ENCODE results near the gene CFAP100. TPM values are rescaled to one million over a fixed set of nuclear protein-coding genes. Genes with fewer than 3 reads are reported as not detected.

The CFAP100 gene
- total and polyA plus RNA-seq, 2 experiments from 2014 or later: not detected

GRCh38 chr3:126454437-126455198, 59.9 kb downstream of the CFAP100 start:
- H3K4me1 ChIP-seq (ENCODE audit: low read depth): no peaks in the 10 kb centered on the region
- DNase-seq (ENCODE audit: low read depth in 1 of 2, low spot score in 1 of 2): no peak
- peaks cover 39% of the 10 kb centered on the region for H3K36me3 ChIP-seq
- no peak overlapping the region for H3K4me3 ChIP-seq
- H3K27me3 ChIP-seq: no peaks in the 10 kb centered on the region
- H3K9me3 ChIP-seq (ENCODE audit: low read depth): no peaks in the 10 kb centered on the region
- no peak for TF ChIP-seq CTCF (IDR thresholded peaks at IDR 0.05; ENCODE audit: low read depth, low read length)
- H3K27ac ChIP-seq: no peak overlapping the region

- Histone ChIP-seq H3K4me1 (ENCODE audit: low read depth) (no peaks in the 10 kb centered on the region), H3K27me3 (no peaks in the 10 kb centered on the region), H3K9me3 (ENCODE audit: low read depth) (no peaks in the 10 kb centered on the region), H3K27ac (no peak overlapping the region), H3K36me3 (peaks cover 50% of the 10 kb centered on the region), H3K4me3 (no peak overlapping the region)
- no peak for TF ChIP-seq CTCF (IDR thresholded peaks at IDR 0.05; ENCODE audit: low read depth, low read length)
- DNase-seq (ENCODE audit: low read depth in 1 of 2, low spot score in 1 of 2): no peak
Measured at GRCh38 chr3:126456211-126456610, 61.5 kb downstream of the CFAP100 start.

GRCh38 chr3:126456766-126457388, 62.2 kb downstream of the CFAP100 start:
- H3K4me3 ChIP-seq: no peak overlapping the region
- H3K36me3 ChIP-seq: peaks cover 50% of the 10 kb centered on the region
- no peaks in the 10 kb centered on the region for H3K4me1 ChIP-seq (ENCODE audit: low read depth)
- no peak for TF ChIP-seq CTCF (IDR thresholded peaks at IDR 0.05; ENCODE audit: low read depth, low read length)
- no peaks in the 10 kb centered on the region for H3K27me3 ChIP-seq
- no peak for DNase-seq (ENCODE audit: low read depth in 1 of 2, low spot score in 1 of 2)
- no peaks in the 10 kb centered on the region for H3K9me3 ChIP-seq (ENCODE audit: low read depth)
- H3K27ac ChIP-seq: no peak overlapping the region

- H3K4me1 ChIP-seq (ENCODE audit: low read depth): no peaks in the 10 kb centered on the region
- DNase-seq (ENCODE audit: low read depth in 1 of 2, low spot score in 1 of 2): no peak
- peaks cover 57% of the 10 kb centered on the region for H3K36me3 ChIP-seq
- no peaks in the 10 kb centered on the region for H3K9me3 ChIP-seq (ENCODE audit: low read depth)
- H3K27me3 ChIP-seq: no peaks in the 10 kb centered on the region
- no peak for TF ChIP-seq CTCF (IDR thresholded peaks at IDR 0.05; ENCODE audit: low read depth, low read length)
- no peak overlapping the region for H3K4me3 ChIP-seq
- no peak overlapping the region for H3K27ac ChIP-seq
Measured at GRCh38 chr3:126459111-126459762, 64.5 kb downstream of the CFAP100 start.

- TF ChIP-seq CTCF (IDR thresholded peaks at IDR 0.05; ENCODE audit: low read depth, low read length): no peak
- no peaks in the 10 kb centered on the region for H3K9me3 ChIP-seq (ENCODE audit: low read depth)
Measured at GRCh38 chr3:126459763-126460127, 65.0 kb downstream of the CFAP100 start.

More at GRCh38 chr3:126459763-126460127, 65.0 kb downstream of the CFAP100 start:
- Histone ChIP-seq H3K27ac (no peak overlapping the region), H3K36me3 (peaks cover 57% of the 10 kb centered on the region), H3K4me1 (ENCODE audit: low read depth) (no peaks in the 10 kb centered on the region), H3K27me3 (no peaks in the 10 kb centered on the region), H3K4me3 (no peak overlapping the region)
- no peak for DNase-seq (ENCODE audit: low read depth in 1 of 2, low spot score in 1 of 2)
